ENCODE results near the gene HOXB8. TPM values are rescaled to one million over a fixed set of nuclear protein-coding genes. Genes with fewer than 3 reads are reported as not detected.

Gene HOXB8
- total RNA-seq, 1 experiment from 2014 or later = 0.47 TPM

DNA sequence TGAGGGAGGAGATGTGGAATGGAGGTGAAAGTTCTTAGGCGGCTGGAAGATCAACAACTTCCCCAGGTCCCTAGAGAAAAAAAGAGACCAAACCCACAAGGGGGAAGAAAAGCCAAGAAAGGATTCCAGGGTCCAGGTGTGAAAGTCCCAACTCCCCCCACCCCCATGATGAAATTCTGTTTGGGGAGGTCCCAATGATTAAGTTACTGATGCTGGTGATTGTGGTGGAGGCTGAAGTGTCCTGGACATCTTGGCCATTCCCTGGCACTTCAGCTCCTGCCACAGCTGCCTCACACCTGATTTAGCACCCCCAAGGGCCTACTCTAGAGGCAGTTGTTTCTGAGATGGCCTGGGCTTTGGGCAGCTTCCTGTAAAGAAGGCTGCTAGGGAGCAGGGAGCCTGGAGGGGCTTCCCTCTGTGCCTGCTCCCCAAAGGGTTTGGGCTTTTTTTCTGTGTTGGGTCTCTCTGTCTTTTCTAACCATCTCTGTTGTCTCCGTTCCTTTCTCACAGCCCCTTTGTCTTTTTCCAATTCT, 50.0 kb downstream of the HOXB8 start:
- in situ Hi-C loops (cut with HindIII; ENCODE audit: low pct_unique_long_range_greater_than_20kb, low sequenced_read_pairs) = no loop called here
- no peak for DNase-seq (ENCODE audit: low read depth)

DNA sequence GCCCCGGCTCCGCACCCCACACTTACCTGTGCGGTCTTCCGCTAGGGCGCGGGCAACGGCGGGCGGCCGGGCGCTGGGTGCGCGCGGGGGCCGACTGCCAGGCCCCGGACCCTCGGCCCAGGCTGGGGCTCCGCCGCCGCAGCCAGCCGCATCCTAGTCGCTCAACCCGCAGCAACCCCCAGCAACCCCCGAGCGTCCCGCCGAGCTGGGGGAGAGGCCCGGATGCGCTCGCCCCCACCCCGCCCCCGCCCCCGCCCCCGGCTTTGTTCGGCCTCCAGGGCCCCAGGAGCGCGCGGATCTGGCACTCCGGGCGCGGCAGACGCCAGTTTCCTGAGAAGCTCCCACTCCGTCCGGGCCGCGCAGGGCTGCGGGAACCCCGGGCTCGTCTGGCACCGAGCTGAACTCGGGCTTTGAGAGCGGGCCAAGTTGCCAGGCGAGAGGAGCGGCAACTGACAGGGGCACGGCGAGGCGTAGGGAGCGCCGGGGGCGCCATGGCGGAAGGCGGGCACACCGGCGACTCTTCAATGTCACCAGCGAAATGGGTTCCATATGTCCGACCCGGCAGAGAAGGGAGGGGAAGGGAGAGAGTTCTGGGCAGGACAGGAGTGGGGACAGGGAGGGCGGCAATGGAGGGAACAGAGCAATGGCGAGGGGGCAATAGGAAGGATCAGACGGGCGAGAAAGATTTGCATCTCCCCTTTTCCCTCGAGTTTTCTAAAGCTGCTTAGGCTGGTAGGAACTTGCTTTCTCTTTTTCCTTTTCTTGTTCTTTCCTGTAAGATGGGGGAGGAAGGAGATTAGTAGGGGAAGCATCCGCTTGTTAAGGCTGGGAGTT, 50.7 kb downstream of the HOXB8 start:
- no peak for DNase-seq (ENCODE audit: low read depth)
- in situ Hi-C loops (cut with HindIII; ENCODE audit: low pct_unique_long_range_greater_than_20kb, low sequenced_read_pairs) = no loop called here

DNA sequence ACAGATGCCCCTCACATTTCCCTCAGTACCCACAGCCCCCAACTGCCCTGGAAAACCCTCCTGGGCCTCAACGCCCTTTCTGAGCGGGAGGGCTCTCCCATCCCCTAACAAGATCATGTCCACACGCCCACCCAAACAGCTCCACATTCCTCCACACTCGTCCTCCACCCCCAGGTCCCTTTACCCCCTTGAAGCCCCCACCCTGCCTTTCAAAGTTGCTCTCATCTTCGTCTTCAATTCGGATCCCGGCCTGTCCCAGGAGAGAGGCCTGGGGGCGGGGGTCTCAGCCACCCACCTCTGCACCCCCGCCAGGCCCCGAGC, 51.3 kb downstream of the HOXB8 start:
- DNase-seq (ENCODE audit: low read depth) = no peak
- in situ Hi-C loops (cut with HindIII; ENCODE audit: low pct_unique_long_range_greater_than_20kb, low sequenced_read_pairs) = no loop called here

DNA sequence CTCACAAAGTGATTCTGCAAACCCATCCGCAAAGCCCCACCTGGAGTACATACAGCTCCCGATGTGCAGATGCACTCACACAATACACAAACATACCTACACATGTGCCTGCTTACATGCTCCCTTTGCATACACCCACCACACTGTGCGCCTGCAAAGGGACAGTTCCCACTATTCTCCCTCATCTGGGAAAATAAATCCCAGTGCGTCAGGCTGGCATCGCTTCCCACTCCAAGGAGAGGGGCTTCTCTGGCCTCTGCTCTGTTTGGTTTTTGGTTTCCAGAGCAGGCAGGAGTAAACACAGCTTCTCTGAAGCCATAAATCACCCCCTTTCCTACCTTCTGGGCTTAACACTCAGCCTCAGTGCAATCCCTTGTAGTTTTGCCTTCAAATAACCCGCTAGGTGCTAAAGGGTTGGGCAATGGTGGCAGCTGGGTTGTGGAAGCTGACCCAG, 51.7 kb downstream of the HOXB8 start:
- in situ Hi-C loops (cut with HindIII; ENCODE audit: low pct_unique_long_range_greater_than_20kb, low sequenced_read_pairs) = no loop called here
- DNase-seq (ENCODE audit: low read depth) = no peak

DNA sequence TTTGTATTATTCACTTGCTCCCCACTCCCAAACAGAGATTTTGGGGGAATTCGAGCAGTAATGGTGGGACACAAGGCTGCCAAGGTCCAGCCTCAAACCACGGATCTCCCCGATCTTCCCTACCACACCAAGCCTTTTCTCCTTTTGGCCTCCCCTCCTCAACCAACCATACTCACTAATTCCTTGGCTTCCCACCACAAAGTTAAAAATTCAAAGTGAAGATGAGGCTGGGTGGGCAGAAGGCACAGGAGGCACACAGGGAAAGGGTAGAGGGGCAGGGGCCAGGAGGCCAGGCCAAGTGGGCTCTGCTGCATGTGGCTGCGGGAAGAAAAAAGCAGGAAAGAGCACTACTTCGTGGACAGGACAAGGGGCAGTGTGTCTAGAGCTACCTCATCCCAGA, 52.2 kb downstream of the HOXB8 start:
- in situ Hi-C loops (cut with HindIII; ENCODE audit: low pct_unique_long_range_greater_than_20kb, low sequenced_read_pairs) = no loop called here
- DNase-seq (ENCODE audit: low read depth) = no peak

Other genes with a start within 250 kb of the HOXB8 start
- gene SKAP1, start 185.1 kb downstream of the HOXB8 start, total RNA-seq (2014; rRNA removed; shearing (Covaris generic); ENCODE audit: low replicate concordance) = 0.88 TPM in 1 of 2 replicates, not detected in the other
- not detected in 2 replicates for gene HOXB1, start 84.3 kb downstream of the HOXB8 start, total RNA-seq (2014; rRNA removed; shearing (Covaris generic); ENCODE audit: low replicate concordance)
- gene HOXB2, start 70.2 kb downstream of the HOXB8 start, total RNA-seq (2014; rRNA removed; shearing (Covaris generic); ENCODE audit: low replicate concordance) = 8.4 and 13.5 TPM in 2 replicates
- gene HOXB4, start 36.9 kb downstream of the HOXB8 start, total RNA-seq (2014; rRNA removed; shearing (Covaris generic); ENCODE audit: low replicate concordance) = 2.6 and 2.7 TPM in 2 replicates
- gene HOXB3, start 25.1 kb downstream of the HOXB8 start, total RNA-seq (2014; rRNA removed; shearing (Covaris generic); ENCODE audit: low replicate concordance) = 1.1 and 15.0 TPM in 2 replicates
- gene HOXB5, start 21.5 kb downstream of the HOXB8 start, total RNA-seq (2014; rRNA removed; shearing (Covaris generic); ENCODE audit: low replicate concordance) = not detected in 2 replicates
- gene HOXB6, start 10.3 kb downstream of the HOXB8 start, total RNA-seq (2014; rRNA removed; shearing (Covaris generic); ENCODE audit: low replicate concordance) = 5.4 and 8.7 TPM in 2 replicates
- gene HOXB7, start 4.3 kb downstream of the HOXB8 start, total RNA-seq (2014; rRNA removed; shearing (Covaris generic); ENCODE audit: low replicate concordance) = 21.5 and 29.0 TPM in 2 replicates
- 0.84 and 2.1 TPM in 2 replicates for gene HOXB9, start 11.1 kb upstream of the HOXB8 start, total RNA-seq (2014; rRNA removed; shearing (Covaris generic); ENCODE audit: low replicate concordance)
- gene PRAC1, start 107.2 kb upstream of the HOXB8 start, total RNA-seq (2014; rRNA removed; shearing (Covaris generic); ENCODE audit: low replicate concordance) = not detected in 2 replicates
- gene PRAC2, start 107.9 kb upstream of the HOXB8 start, total RNA-seq (2014; rRNA removed; shearing (Covaris generic); ENCODE audit: low replicate concordance) = not detected in 2 replicates
- gene HOXB13, start 113.5 kb upstream of the HOXB8 start, total RNA-seq (2014; rRNA removed; shearing (Covaris generic); ENCODE audit: low replicate concordance) = 6.5 and 6.9 TPM in 2 replicates
- 0.34 TPM in 1 of 2 replicates, not detected in the other for gene TTLL6, start 201.9 kb upstream of the HOXB8 start, total RNA-seq (2014; rRNA removed; shearing (Covaris generic); ENCODE audit: low replicate concordance)
- 24.8 and 38.5 TPM in 2 replicates for gene CALCOCO2, start 215.7 kb upstream of the HOXB8 start, total RNA-seq (2014; rRNA removed; shearing (Covaris generic); ENCODE audit: low replicate concordance)

Measured in Caki2 (cell line).